ENCODE measurements around the gene CTNNA2.
"Not testable (repeated sequence)": the region's sequence is repeated elsewhere in the genome, so short reads cannot be mapped to it uniquely, and the experiment has no call there.

CTNNA2 gene

DNA sequence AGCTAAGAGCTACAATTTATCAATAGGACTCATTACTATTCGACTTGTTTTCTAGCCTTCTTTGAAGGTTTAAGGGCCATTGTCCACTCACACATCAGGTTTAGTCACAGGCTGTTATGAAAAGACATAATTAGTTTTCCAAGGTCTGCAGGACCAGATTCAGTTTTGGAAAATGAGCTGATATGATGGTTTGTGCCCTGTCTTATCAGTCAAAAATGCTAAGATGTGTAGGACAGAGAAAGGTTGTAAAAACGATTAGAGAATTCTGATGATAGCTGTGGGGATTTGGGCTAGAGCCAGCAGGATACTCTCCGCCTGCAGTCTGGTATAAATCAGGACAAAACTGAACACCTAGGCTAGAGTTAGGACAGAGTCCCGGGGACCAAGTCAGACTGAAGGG is 578.4 kb downstream of the CTNNA2 start:
- H2AFZ ChIP-seq (ENCODE audit: low read depth, low read length): no peak overlapping the region
- DNase-seq (no peak), ATAC-seq (ENCODE audit: insufficient read depth, low read depth) (no peak)
- no peaks in the 10 kb centered on the region for H3K36me3 ChIP-seq (ENCODE audit: insufficient read depth, low read length)
- H3K27ac ChIP-seq (ENCODE audit: low read length): no peak overlapping the region
- no peak overlapping the region for H3K4me3 ChIP-seq (ENCODE audit: low read depth in 1 of 2, low read length in 2 of 2)
- no peaks in the 10 kb centered on the region for H4K20me1 ChIP-seq (ENCODE audit: insufficient read depth, low read length)
- no peak overlapping the region for H3K9ac ChIP-seq (ENCODE audit: low read depth, low read length)
- no peaks in the 10 kb centered on the region for H3K27me3 ChIP-seq (ENCODE audit: insufficient read depth, low read length, poor library complexity)
- H3K4me1 ChIP-seq (ENCODE audit: insufficient read depth, low read length): no peaks in the 10 kb centered on the region
- TF ChIP-seq EZH2 (IDR thresholded peaks at IDR 0.05; ENCODE audit: borderline replicate concordance, low read depth, low read length, severe bottlenecking): no peak
- TF ChIP-seq, protein P1, sequence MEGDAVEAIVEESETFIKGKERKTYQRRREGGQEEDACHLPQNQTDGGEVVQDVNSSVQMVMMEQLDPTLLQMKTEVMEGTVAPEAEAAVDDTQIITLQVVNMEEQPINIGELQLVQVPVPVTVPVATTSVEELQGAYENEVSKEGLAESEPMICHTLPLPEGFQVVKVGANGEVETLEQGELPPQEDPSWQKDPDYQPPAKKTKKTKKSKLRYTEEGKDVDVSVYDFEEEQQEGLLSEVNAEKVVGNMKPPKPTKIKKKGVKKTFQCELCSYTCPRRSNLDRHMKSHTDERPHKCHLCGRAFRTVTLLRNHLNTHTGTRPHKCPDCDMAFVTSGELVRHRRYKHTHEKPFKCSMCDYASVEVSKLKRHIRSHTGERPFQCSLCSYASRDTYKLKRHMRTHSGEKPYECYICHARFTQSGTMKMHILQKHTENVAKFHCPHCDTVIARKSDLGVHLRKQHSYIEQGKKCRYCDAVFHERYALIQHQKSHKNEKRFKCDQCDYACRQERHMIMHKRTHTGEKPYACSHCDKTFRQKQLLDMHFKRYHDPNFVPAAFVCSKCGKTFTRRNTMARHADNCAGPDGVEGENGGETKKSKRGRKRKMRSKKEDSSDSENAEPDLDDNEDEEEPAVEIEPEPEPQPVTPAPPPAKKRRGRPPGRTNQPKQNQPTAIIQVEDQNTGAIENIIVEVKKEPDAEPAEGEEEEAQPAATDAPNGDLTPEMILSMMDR (IDR thresholded peaks at IDR 0.05; ENCODE audit: borderline replicate concordance, extremely low read depth, low read length, poor library complexity, severe bottlenecking): no peak
- H3K4me2 ChIP-seq (ENCODE audit: insufficient read depth, low read length): no peak overlapping the region
- no peaks in the 10 kb centered on the region for H3K79me2 ChIP-seq (ENCODE audit: insufficient read depth, low read length)
- H3K9me3 ChIP-seq (ENCODE audit: insufficient read depth, low read length, severe bottlenecking): no peaks in the 10 kb centered on the region

DNA sequence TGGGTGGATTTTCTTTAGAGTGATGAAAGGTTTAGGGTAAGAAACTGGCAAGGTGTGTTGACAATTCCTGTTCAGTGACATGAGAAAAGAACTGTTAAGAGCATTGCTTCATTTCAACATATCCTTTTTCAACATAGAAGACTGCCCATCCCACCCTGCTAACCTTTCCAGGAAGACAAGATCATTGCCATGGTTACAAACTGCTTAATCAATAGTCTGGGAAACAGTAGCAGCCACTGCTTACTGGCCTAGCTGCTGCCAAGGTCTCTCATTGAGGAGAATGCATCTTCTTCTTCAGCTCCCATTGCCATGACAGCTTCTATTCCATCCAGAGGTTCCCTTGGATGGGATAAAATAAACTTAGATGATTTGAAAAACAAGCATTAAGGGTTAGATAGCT is 579.6 kb downstream of the CTNNA2 start:
- no peak for DNase-seq
- Histone ChIP-seq H3K79me2 (ENCODE audit: insufficient read depth, low read length) (no peaks in the 10 kb centered on the region), H3K9ac (ENCODE audit: low read depth, low read length) (no peak overlapping the region), H2AFZ (ENCODE audit: low read depth, low read length) (no peak overlapping the region), H3K36me3 (ENCODE audit: insufficient read depth, low read length) (no peaks in the 10 kb centered on the region), H3K27ac (ENCODE audit: low read length) (no peak overlapping the region), H3K9me3 (ENCODE audit: insufficient read depth, low read length, severe bottlenecking) (no peaks in the 10 kb centered on the region), H4K20me1 (ENCODE audit: insufficient read depth, low read length) (no peaks in the 10 kb centered on the region), H3K4me3 (ENCODE audit: low read depth in 1 of 2, low read length in 2 of 2) (no peak overlapping the region), H3K4me2 (ENCODE audit: insufficient read depth, low read length) (no peak overlapping the region), H3K4me1 (ENCODE audit: insufficient read depth, low read length) (no peaks in the 10 kb centered on the region), H3K27me3 (ENCODE audit: insufficient read depth, low read length, poor library complexity) (no peaks in the 10 kb centered on the region)
- TF ChIP-seq, protein P1 (IDR thresholded peaks at IDR 0.05; ENCODE audit: borderline replicate concordance, extremely low read depth, low read length, poor library complexity, severe bottlenecking): no peak
- TF ChIP-seq EZH2 (IDR thresholded peaks at IDR 0.05; ENCODE audit: borderline replicate concordance, low read depth, low read length, severe bottlenecking): no peak
- no peak for ATAC-seq (ENCODE audit: insufficient read depth, low read depth)

DNA sequence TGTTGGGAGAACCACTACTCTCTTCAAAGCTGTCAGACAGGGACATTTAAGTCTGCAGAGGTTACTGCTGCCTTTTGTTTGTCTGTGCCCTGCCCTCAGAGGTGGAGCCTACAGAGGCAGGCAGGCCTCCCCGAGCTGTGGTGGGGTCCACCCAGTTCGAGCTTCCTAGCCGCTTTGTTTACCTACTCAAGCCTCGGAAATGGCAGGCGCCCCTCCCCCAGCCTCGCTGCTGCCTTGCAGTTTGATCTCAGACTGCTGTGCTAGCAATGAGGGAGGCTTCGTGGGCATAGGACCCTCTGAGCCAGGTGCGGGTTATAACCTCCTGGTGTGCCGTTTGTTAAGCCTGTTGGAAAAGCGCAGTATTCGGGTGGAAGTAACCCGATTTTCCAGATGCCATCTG is 585.7 kb downstream of the CTNNA2 start:
- H3K27me3 ChIP-seq (ENCODE audit: insufficient read depth, low read length, poor library complexity); H3K79me2 ChIP-seq (ENCODE audit: insufficient read depth, low read length); ATAC-seq (ENCODE audit: insufficient read depth, low read depth); H3K4me1 ChIP-seq (ENCODE audit: insufficient read depth, low read length); H3K27ac ChIP-seq (ENCODE audit: low read length); H4K20me1 ChIP-seq (ENCODE audit: insufficient read depth, low read length); DNase-seq; H3K4me2 ChIP-seq (ENCODE audit: insufficient read depth, low read length); H3K9me3 ChIP-seq (ENCODE audit: insufficient read depth, low read length, severe bottlenecking); H3K4me3 ChIP-seq (ENCODE audit: low read depth in 1 of 2, low read length in 2 of 2); H2AFZ ChIP-seq (ENCODE audit: low read depth, low read length); H3K36me3 ChIP-seq (ENCODE audit: insufficient read depth, low read length); H3K9ac ChIP-seq (ENCODE audit: low read depth, low read length): not testable (repeated sequence)

DNA sequence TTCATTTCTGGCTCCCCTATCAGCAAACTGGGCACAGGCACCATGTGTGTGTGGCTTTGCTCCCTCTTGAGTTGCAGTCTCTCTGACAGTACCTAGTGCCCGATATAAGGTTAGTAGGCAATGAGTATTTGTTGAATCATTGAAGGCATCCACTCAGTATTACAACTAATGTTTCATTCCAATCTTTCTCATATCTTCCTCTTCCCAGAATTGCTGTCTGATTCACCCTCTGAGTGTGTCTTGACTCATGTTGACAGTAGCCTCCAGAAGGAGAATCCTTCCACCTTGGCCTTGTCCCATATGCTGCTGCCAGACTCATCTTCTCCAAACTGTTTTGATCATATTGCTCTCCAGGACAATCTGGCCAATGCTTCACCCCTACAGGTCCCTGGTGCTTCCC is 589.2 kb downstream of the CTNNA2 start:
- Histone ChIP-seq H3K9me3 (ENCODE audit: insufficient read depth, low read length, severe bottlenecking) (no peaks in the 10 kb centered on the region), H2AFZ (ENCODE audit: low read depth, low read length) (no peak overlapping the region), H3K27ac (ENCODE audit: low read length) (no peak overlapping the region), H3K9ac (ENCODE audit: low read depth, low read length) (no peak overlapping the region), H3K4me2 (ENCODE audit: insufficient read depth, low read length) (no peak overlapping the region), H4K20me1 (ENCODE audit: insufficient read depth, low read length) (no peaks in the 10 kb centered on the region), H3K27me3 (ENCODE audit: insufficient read depth, low read length, poor library complexity) (no peaks in the 10 kb centered on the region), H3K36me3 (ENCODE audit: insufficient read depth, low read length) (no peaks in the 10 kb centered on the region), H3K4me1 (ENCODE audit: insufficient read depth, low read length) (no peaks in the 10 kb centered on the region), H3K79me2 (ENCODE audit: insufficient read depth, low read length) (no peaks in the 10 kb centered on the region), H3K4me3 (ENCODE audit: low read depth in 1 of 2, low read length in 2 of 2) (no peak overlapping the region)
- ATAC-seq (ENCODE audit: insufficient read depth, low read depth) (no peak), DNase-seq (no peak)
- TF ChIP-seq, protein P1 (IDR thresholded peaks at IDR 0.05; ENCODE audit: borderline replicate concordance, extremely low read depth, low read length, poor library complexity, severe bottlenecking): no peak
- TF ChIP-seq EZH2 (IDR thresholded peaks at IDR 0.05; ENCODE audit: borderline replicate concordance, low read depth, low read length, severe bottlenecking): no peak
